Stimulated activated CD8-positive, alpha-beta memory T cell treated with anti-CD3 and anti-CD28 coated beads, Interleukin-4, amount 100 ng/mL, for 24 hours (primary cell): ENCODE data around the gene LZTS3.
"Not testable (repeated sequence)": the region's sequence is repeated elsewhere in the genome, so short reads cannot be mapped to it uniquely, and the experiment has no call there.

ENCODE experiments used
- DNase-seq: peaks from one replicate; pipeline ENCODE4 v3.0.0-alpha.2; 2020; ENCODE audit warnings: low read depth

Gene LZTS3

DNA sequence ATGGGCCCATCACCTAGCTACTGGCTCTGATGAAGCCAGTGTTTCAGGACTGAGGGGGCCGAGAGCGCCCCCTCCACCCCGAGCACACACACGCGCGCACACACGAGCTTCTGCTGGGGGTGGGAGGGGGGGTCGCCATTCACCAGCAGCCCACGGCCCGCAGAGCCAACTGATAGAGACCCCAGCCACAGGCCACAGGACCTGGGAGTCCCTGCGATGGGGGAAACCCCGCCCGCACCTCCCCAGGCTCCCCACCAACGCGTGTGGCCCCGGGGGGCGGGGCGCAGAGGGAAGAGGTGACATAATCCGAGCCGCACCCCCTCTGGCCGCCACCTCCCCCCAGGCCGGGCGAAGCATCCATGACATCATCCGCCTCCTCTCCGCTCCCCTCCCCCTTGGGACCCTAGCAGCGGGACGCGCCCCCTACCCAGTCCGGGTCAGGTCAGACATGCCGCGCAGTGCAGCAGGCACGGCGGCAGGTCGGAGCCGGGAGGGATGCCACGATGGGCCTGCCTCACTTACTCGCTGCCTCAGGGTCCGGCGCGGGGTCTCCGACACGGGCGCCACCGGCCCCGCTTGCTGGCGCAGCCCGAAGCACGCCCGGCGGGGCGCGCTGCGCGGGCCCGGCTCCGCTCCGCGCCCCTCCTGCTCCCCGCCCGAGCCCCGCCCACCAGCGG, at the start of gene LZTS3:
LZTS3 (minus strand) TSS at position 617 of the 677 bp plus-strand sequence. CDS start 6,386 bp downstream, outside the sequence.
- DNase-seq, result peak; percentile 69

GRCh38 chr20:3221398-3222226, 48.3 kb upstream of the LZTS3 start:
- no peak for DNase-seq

GRCh38 chr20:3218307-3218988, 45.1 kb upstream of the LZTS3 start:
- peak; percentile 67 for DNase-seq

DNA sequence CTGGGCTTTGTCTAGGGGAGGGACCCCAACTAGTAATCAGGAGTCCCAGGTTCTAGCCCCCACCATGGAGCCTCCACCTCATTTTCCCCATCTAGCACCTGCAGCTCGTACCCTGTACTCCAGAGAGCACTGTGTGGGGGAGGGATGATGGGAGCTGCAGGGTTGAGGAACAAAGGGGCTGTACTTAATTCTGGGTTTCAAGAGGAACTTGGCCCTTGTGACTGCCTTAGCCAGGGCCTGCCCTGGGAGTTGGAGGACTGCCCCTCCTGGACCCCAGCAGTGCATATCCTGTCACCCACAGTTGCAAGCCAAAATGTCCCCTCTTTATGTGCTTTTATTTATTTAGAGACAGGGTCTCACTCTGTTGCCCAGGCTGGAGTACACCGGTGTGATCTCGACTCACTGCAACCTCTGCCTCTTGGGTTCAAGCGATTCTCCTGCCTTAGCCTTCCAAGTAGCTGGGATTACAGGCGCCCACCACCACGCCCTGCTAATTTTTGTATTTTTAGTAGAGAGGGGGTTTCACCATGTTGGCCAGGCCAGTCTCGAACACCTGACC, 42.1 kb upstream of the LZTS3 start:
- not testable (repeated sequence) for DNase-seq

DNA sequence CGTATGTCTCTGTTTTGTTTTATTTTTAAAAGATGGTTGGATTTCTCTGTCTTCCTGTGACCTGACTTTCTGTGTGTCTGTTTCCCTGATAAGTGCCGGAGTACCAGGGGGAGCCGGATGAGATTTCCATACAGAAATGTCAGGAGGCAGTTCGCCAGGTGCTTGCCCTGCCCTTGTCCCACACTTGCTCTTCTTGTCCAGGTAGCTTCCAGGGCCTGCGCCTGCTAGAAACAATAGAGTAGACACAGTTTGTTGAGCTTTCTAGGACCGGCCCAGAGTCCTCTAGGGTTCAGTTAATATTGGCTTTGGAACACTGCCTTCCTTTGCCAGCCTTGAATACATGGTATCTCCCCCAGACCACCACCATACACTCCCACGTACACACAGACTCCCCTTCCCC, 39.9 kb upstream of the LZTS3 start:
- DNase-seq, result no peak

- DNase-seq, result no peak
Observed at GRCh38 chr20:3210346-3210745, 37.0 kb upstream of the LZTS3 start.

DNA sequence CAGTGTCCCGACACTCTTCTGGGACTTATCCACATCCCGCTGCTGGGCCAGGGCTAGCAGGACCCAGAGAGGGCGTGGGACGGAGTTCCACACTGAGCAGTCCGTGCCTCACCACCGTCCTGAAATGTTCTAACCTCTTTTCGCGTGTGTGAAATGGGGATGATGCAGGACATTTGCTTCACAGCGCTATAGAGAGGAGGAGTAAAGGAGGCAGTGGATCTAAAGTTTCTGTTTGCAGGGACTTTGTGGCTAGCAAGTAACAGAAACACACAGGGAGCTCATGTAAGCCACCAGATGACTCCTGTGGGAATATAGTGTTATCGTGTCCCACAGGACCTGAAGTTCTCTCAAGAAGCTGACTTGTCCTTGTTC, 36.6 kb upstream of the LZTS3 start:
- DNase-seq, result no peak

- DNase-seq, result peak; percentile 48
Observed at GRCh38 chr20:3209257-3209945, 36.1 kb upstream of the LZTS3 start, which contains the start of gene ITPA. Gene ITPA, plus strand, starts transcription at chr20:3209498. Its CDS starts 54 bp downstream, at chr20:3209552.

DNA sequence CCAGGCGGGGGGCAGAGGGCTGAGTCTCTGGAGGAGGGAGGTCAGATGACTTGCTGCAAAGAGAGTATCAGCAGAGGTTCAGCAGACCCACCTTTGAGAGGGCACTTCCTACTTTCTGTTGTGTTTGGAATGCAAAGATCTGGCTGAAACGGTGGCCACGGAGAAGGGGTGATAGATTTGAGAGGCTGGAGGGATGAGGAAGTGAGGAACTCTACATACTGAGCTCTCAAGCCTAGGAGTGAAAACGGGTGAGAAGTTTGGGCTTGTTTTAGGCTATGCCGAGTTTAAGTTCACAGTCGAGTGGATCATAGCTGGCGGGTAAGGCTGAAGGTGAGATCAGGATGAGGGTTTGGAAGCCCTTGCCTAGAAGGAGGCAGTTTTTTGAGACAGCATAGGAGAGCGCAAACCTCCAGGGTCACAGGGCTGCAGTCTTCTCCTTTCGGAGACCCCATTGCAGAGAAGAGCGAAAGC, 35.5 kb upstream of the LZTS3 start:
- no peak for DNase-seq

GRCh38 chr20:3204124-3204794, 30.9 kb upstream of the LZTS3 start, which contains the start of gene DDRGK1:
Gene DDRGK1, minus strand, starts transcription at chr20:3204682. Its CDS starts 55 bp downstream, at chr20:3204627.
- peak; percentile 86 for DNase-seq

DNA sequence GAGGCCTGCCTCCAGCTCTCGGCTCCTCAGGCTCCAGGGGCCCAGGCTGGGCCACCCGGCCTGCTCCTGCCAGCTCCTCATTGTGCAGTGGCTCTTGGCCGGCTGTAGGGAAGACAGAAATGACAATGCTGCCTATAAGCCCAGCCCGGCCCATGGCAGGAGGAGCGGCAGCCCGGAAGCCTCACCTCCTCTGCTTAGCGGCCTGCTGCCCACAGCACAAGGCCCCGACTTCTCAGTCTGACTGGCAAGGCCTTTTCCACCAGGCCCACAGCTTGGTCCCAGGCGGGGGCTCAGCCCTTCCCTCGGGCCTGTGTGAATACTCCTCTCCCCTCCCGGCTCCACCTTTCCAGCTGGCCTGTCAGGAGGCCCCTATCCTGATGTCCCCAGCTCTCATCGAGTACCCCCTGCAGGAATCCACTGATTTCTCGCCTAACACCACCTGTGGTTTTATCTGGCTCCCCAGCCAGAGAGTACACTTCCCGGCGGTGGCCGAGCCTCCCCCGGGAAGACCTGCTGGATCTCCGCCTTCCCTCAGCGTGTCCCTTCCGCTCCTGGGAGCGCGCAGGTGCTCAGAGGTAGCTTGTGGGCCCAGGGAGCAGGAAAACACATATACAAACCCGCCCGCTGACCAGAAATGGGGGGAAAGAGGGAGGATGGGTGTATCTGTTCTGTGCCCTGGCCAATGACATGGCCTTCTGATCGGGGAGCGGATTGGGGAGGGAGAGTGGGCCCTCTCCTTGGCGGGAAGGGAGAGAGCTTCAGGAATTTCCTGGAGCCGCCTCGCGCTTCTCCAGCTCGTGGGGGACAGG, 30.2 kb upstream of the LZTS3 start:
- peak; percentile 13 for DNase-seq

- no peak for DNase-seq
Observed at GRCh38 chr20:3202965-3203314, 29.6 kb upstream of the LZTS3 start.

DNA sequence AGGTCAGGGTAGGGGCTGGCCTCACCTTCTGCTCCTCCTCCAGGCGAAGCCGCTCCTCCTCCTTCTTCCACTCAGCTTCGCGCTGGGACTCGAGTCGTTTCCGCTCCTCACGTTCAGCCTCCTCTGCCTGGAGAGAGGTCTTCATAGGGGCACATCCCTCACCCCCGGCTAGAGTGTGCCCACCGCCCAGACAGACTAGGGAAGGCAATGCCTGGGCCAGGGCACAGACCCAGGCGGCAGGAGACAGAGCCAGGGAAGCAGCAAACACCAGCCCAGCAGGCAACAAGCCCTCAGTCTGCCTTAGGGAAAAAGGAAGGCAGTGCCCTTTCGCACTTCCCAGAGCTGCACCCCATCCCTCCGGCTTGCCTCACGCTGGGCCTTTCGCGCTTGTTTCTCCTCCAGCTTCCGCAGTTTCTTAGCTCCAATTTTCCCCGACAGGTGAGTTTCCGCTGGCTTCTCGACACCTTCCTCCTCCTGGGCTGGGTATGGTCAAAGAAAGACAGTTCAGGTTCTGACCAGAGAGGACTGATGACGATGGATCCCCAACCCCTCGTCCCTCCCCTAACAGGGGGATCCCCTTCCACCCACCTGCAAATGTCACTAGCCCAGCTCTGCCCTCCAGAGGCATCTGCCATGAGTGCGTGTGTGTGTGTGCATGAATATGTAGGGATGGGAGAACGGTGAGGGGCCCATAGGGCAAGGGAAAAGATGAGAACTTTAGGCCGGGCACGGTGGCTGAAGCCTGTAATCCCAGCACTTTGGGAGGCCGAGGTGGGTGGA, 26.8 kb upstream of the LZTS3 start:
- DNase-seq, result no peak

DNA sequence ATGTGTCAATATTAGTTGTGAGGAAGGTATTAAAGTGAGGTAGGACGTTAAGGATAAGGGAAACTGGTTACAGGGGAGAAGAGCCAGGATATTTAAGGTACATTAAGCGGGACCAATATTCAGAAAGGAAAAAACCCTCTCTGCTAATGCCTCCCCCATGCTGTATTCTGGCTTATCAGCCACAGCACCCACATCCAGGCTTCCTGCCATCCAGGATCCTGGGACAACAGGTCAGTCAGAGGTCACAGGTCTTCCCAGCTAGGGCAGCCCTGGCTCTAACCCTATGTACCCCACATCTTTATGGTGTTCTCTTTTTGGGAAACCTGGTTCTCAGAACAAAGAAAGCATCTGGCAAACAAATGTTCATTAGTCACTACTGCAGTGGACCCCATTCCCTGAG, 25.9 kb upstream of the LZTS3 start:
- DNase-seq, result no peak

- no peak for DNase-seq
Observed at GRCh38 chr20:3195590-3196237, 22.4 kb upstream of the LZTS3 start.

- no peak for DNase-seq
Observed at GRCh38 chr20:3194617-3195280, 21.4 kb upstream of the LZTS3 start.

GRCh38 chr20:3193806-3194616, 20.7 kb upstream of the LZTS3 start:
- DNase-seq, result no peak
